GM12892 (cell line): ENCODE data around the gene PARVB.

Source experiments
- POLR2A ChIP-seq: IDR thresholded peaks from 2 replicates; pipeline ENCODE4 v1.6.1; 2011; ENCODE audit warnings: low read depth, low read length, control low read depth
- POLR2AphosphoS5 ChIP-seq: IDR thresholded peaks from 2 replicates; pipeline ENCODE4 v1.6.1; 2011; ENCODE audit warnings: low read depth, low read length, control low read depth
- TAF1 ChIP-seq: IDR thresholded peaks from 2 replicates; pipeline ENCODE4 v1.6.1; 2011; ENCODE audit warnings: low read depth, mild to moderate bottlenecking, control low read depth, low read length, borderline replicate concordance

DNA sequence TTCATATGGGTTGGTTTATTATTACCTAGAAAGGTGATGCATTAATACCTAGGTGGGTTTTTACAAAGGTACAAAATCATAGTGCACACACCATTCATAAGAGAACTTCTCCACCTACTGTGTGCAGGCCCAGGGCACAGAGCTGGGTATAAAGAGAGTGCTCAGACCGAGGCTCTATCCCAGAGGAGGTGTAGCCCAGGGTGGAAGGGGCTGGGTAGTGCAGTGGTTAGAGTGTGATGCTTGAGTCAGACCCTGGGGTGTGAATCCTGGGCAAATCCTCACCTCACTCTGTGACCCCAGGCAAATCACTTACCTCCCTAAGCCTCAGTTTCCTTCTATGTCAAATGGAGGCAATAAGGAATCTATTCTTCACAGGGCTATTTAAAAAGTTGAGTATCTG lies 188.8 kb downstream of the PARVB start:
- TF ChIP-seq POLR2AphosphoS5 (no peak), TAF1 (no peak), POLR2A (no peak)
